ENCODE data around the gene TRIP13.

- TF ChIP-seq POLR2A (IDR thresholded peaks at IDR 0.05): no peak
- TF ChIP-seq CTCF (IDR thresholded peaks at IDR 0.05): no peak
Measured at GRCh38 chr5:848671-849111, 44.0 kb upstream of the TRIP13 start.

Data from testis (tissue), 2 donors.